SKM-1 (cell line): ENCODE data around the gene PRDM7.
"Not testable (repeated sequence)": the region's sequence is repeated elsewhere in the genome, so short reads cannot be mapped to it uniquely, and the experiment has no call there.

Experiments used
- DNase-seq: peaks from one replicate; lab custom pipeline; 2025; ENCODE audit not compliant: unreplicated experiment; lab: John Stamatoyannopoulos, UW

PRDM7 gene

DNA sequence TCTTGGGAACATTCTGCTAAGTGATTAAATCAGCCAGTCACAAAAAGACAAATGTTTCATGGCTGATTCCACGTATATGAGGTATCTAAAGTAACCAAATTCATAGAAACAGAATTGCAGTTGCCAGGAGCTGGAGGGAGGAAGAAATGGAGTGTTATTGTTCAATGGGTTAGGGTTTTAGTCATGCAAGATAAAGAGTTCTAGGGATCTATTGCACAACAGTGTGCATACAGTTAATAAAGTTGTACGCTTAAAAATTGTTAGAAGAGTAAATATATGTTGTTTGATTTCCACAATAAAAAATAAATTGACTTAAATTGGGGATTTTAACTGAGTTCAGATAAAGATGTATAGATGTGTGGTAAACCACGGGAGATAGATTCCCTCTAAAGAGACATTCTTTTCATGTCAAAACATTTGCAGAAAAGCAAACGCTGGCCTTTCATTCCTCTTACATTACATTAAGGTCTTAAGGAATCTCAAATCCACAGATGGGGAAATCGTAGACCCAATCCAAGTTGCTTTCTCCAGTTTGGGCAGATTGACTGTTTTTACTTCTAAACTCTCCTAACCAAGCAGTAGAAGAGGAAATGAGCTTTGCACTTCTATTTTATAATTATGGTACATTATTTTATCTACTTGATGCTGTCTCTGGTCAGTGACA lies 4.6 kb downstream of the PRDM7 start:
- DNase-seq: no peak

DNA sequence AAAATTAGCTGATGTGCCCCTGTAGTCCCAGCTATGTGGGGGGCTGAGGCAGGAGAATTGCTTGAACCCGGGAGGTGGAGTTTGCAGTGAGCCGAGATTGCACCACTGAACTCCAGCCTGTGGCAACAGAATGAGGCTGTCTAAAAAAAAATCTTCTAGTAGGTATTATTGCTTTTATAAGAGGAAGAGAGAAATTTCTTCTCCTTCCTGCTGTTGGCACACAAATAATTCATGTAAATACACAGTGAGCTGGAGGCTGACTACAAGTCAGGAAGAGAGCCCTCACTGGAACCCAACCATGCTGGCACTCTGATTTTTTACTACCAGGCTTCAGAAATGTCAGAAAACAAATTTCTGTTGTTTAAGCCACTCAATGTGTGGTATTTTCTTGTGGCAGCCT lies 6.7 kb downstream of the PRDM7 start:
- DNase-seq: peak; percentile 19

DNA sequence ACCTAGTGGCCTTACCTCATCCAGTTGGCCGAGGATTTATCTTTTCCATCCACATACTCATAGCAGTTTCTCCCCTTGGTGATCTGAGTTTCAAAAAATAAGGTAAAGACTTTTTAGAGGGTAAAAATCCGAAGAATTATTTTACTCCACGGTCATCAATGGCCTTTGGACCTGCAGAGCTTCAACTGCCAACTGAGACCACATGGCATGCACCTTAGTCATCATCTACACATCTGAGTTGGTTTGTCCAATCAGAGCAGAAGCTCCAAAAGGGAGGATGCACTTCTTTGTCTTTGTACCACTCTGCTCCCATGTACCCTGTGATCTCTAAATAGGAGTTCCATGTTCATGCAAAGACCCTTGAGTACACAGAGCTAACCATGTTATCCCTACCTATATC lies 15.7 kb downstream of the PRDM7 start:
- no peak for DNase-seq

DNA sequence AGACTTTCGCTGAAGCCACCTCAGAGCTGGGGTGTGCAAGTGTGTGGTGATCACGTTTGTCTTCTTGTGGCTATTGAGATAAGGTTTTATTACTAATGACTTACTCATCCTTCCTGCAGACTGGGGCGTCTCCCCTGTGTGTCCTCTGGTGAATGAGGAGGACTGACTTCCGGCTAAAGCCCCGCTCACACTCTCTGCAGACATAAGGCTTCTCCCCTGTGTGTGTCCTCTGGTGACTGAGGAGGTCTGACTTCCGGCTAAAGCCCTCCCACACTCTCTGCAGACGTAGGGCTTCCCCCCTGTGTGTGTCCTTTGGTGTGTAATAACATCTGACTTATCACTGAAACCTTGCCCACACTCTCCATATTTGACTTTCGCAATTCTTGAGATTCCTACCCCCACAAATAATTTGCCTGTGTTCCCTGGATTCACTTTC lies 19.4 kb downstream of the PRDM7 start:
- no peak for DNase-seq

DNA sequence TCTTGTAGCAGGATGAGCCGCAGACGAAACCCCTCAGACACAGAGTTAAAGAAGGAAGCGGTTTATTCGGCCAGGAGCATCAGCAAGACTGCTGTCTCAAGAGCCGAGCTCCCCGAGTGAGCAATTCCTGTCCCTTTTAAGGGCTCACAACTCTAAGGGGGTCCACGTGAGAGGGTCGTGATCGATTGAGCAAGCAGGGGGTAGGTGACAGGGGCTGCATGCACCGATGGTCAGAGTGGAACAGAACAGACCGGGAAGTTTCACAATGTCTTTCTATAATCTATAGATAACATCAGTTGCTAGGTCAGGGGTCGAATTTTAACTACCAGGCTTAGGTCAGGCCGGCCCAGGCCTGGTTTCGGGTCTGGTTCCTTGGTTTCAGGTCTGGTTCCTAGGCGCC lies 20.6 kb downstream of the PRDM7 start:
- not testable (repeated sequence) for DNase-seq

DNA sequence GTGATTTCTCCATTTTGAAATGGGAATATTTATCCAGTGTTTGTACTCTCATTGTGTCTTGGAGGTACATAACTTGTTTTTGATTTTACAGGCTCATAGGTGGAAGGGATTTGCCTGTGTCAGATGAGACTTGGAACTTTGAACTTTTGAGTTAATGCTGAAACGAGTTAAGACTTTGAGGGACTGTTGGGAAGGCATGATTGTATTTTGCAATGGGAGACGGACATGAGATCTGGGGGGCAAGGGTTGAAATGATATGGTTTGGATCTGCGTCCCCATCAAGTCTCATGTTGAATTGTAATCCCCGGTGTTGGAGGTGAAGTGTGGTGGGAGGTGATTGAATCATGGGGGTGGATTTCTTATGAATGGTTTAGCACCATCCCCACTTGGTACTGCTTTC lies 21.8 kb downstream of the PRDM7 start:
- DNase-seq: no peak

DNA sequence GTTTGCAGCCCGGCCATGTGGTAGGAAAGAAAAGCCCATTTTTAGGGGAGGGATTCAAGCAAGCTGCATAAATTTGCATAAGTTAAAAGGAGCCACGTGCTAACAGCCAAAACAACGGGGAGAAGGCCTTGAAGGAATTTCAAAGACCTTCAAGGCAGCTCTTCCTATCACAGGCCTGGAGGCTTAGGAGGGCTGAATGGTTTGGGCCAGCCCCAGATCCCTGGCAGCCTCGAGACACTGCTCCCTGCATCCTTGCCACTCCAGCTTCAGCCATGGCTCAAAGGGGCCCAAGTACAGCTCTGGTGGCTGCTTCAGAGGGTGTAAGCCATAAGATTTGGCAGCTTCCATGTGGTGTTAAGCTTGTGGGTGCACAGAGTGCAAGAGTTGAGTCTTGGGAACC lies 22.6 kb downstream of the PRDM7 start:
- no peak for DNase-seq

DNA sequence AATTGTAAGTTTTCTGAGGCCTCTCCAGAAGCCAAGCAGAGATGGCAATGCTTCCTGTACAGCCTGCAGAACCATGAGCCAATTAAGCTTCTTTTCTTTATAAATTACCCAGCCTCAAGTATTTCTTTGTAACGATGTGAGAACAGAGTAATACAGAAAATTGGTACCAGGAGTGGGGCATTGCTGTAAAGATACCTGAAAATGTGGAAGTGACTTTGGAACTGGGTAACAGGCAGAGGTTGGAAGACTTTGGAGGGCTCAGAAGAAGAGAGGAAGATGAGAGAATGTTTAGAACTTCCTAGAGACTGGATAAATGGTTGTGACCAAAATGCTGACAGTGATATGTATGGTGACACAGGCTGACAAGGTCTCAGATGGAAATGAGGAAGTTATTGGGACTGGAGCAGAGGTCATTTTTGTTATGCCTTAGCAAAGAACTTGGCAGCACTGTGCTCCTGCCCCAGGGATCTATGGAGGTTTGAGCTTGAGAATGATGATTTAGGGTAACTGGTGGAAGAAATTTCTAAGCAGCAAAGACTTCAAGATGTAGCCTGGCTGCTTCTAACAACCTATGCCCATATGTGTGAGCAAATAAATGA lies 23.1 kb downstream of the PRDM7 start:
- DNase-seq: peak; percentile 12

DNA sequence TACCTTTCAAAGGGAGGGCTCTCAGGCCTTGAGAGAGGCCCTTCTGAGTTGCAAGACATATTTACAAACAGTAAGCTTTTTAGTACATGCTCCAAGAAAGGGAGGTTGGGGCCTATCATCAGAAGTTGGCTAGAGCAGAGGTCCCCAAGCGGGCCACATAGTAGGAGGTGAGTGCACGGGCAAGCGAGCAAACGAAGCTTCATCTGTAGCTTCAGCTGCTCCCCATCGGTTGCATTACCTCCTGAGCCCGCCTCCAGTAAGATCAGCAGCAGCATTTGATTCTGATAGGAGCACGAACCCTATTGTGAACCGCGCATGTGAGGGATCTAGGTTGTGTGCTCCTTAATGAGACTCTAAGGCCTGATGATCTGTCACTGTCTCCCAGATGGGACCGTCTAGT lies 26.2 kb downstream of the PRDM7 start:
- DNase-seq: no peak

DNA sequence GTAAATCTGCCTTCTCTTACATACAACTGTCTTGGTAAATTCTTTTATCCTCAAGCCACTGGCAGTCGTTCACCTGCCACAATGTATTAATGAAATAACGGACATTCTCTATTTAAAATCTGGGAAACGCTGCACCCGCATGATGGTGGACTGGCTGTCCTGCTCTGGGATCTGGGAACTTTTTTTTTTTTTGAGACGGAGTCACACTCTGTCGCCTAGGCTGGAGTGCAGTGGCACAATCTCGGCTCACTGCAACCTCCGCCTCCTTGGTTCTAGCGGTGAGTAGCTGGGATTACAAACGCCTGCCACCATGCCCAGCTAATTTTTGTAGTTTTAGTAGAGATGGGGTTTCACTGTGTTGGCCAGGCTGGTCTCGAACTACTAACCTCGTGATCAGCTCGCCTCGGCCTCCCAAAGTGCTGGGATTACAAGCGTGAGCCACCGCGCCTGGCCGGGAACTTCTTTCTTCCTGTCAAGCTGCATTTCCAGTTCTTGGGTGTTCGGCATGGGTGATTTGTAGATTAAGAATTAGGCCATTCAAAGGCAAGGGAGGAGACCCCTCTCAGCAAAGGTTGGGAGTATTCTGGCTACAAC lies 28.3 kb downstream of the PRDM7 start:
- no peak for DNase-seq

DNA sequence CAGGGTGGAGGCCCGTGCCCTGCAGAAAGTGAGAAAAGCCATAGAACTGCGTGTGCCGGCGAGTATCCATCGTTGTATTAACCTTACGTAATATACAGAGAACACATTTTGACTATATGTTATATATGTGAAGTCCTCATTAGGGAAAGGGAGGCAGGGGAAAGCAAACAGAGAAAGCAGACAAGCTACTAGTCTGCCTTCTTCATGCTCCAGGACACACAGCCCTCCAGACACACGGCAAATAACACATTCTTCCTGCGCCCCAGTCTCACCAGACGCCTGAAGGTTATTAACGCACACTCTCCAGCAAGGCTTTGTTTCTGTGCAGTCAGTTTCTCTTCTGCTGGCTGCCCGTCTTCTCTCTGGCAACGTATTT lies 28.8 kb downstream of the PRDM7 start:
- no peak for DNase-seq

DNA sequence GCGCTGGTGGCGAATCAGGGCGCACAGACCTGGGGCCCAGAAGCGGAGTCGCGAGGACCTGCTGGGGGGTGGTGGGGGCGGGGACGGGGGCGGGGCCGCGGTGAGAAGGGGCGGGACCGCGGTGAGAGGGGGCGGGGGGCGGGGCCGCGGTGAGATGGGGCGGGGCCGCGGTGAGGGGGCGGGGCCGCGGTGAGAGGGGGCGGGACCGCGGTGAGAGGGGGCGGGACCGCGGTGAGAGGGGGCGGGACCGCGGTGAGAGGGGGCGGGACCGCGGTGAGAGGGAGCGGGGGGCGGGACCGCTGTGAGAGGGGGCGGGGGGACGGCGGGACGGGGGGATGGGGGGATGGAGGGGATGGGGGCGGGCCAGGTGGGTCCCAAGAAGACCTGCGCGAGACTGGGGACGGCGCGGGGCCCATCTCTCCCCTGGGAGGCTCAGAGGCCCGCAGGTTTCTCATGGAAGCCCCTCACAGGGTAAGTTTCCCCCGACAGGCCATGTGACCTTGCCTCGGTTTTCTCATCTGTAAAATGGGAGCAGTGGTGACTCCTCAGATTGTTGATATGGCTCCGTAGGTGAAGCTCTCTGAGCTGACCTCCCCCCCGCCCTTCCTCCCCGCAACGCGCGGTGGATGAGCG lies 29.3 kb downstream of the PRDM7 start:
- DNase-seq: no peak

DNA sequence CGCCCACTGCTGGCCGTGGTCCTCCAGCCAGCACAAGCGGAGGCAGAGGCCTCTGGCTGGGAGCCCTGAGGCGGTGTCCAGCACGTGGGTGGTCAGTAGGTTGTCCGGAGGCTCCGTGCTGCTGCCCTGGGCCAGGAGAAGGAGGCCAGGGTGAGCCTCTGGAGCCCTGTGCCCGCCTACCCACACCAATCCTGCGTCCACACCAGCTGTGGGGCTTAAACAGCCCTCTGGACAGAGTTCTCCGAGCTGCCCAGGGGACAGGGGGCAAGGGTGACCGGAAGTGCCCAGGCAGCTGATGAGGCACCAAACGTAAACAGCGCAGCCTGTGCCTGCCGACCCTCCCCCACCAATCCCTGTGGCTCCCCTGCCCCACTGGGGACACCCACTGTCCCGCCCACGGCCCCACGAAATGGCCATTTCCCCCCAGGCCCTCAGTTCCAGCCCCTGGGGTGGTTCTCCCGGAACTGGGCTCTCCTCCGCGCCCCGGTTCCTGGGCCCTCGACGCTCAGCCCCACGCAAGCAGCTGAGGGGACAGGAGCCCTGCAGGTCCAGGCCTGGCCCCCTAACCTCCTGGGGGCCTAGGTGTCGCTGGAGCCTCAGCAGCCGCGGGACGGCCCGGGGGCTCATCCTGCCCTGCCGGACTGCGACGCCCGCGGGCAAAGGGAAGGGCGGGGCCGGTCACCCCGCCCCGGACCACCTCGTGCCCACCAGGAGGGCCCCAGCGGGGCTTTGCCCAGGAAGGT lies 30.0 kb downstream of the PRDM7 start:
- DNase-seq: no peak

DNA sequence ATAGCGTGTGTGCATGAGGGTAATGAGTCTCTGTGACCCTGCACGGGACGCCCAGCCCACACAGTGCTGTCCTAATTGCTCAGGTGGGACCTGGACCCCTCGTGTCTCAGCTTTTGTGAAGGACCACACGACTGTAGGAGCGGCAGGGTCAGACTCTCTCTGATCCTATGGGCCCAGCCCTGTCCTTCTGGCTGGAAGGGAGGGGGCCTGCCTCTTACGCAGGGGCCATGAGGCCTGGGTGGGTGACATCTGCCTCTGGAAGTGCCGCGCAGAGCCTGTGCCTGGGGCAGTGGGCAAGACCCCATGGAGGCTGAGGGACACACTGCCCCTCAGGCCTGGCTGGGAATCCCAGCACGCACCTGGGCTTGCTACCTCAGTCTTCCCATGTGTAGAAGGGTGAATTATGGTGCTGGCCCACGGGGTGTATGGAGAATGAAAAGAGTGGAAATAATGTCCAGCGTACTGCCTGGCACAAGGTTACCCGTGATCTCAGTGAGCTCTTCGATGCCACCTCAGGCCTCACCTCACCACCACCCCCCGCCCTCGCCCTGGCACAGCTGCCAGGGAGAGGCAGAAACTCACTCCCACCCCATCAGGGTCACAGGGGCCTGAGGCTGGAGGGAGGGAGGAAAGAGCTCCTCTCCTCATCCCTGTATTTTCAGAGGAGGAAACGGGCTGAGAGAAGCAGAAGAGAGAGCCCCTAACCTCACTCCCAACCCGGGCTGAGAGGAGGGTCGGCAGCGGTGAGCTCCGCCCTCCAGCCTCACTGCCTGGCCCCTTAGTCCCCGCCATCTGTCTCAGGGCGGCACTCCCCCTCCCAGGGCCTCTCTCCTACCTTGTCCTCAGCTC lies 30.8 kb downstream of the PRDM7 start:
- DNase-seq: no peak

DNA sequence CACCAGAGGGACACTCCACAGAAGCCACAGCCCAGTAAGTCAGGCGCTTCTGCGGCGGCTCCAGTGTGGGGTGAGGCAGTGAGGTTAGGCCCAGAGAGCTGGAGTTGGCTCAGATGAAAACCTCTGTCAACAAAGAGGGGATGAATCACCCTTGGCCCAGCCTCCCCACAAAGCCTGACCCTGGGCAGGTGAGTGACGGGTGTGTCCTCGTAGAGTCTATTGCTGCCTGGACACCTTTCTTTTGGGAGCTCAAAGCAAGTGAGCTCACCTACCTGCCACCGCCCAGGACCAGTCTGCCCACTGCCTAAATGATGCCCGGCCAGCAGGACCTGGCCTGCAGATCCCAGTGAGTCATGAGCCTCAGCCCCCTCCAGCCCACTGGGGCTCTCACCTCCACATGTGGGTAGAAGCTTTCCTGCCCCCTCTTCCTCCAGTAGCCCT lies 33.0 kb downstream of the PRDM7 start:
- DNase-seq: no peak

DNA sequence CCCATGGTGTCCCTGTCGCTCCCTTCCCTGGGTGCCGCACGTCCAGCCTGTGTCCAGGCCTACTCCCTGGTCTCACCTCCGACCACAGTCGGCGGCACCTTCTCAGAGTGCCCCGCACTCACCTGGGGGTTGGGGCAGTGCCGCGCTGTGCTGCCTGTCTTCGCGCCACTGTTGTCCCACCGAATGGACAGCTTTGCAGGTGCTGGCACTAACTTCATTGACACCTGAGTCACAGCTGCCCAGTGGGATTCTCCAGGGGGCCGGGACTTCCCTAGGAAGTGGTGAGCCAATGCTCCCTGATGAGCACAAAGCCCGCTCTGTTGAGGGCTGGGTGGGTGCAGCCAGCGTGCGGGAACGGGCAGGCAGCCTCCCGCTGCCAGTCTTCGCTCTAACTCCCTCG lies 33.6 kb downstream of the PRDM7 start:
- DNase-seq: no peak

DNA sequence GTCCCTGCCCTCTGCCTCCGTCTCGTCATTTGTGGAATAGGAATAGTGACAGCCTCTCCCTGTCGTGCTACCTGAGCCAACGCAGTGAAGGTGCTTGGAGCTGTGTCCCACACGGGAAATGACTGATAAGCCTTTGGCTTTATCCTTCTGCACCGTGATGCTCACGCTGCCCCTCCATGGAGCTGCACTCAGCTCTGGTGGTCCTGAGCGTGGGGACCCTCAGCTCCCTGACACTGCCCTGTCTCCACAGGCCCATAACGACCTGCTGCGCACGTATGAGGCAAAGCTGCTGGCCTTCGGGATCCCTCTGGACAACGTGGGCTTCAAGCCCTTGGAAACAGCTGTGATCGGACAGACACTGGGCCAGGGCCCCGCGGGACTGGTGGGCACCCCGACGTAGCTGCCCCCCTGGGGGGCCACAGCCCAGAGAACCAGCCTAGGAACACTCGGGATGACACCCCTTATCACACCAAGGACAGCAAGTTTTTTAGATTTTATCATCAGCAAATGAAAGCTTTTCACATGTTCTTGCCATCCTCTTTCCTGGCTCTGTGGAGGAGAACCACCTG lies 34.1 kb downstream of the PRDM7 start:
- DNase-seq: no peak

DNA sequence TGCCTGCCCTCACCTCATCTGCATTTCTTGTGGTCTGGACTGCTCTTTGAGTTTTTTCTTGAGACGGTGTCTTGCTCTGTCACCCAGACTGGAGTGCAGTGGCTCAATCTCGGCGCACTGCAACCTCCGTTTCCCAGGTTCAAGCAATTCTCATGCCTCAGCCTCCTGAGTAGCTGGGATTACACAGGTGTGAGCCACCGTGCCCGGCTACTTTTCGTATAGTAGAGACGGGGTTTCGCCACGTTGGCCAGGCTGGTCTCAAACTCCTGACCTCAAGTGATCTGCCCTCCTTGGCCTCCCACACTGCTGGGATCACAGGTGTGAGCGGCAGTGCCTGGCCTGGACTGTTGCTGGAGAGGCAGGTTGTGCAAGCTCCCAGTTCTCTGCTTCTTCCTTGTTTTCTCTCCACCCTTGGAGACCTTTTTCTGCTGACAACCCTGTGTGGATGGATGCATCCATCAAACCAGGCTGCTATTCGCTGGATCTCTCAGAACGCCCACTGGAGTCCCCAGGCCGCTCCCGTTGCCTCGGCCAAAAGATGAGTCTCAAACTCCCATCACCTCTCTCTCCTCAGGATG lies 35.1 kb downstream of the PRDM7 start:
- no peak for DNase-seq

DNA sequence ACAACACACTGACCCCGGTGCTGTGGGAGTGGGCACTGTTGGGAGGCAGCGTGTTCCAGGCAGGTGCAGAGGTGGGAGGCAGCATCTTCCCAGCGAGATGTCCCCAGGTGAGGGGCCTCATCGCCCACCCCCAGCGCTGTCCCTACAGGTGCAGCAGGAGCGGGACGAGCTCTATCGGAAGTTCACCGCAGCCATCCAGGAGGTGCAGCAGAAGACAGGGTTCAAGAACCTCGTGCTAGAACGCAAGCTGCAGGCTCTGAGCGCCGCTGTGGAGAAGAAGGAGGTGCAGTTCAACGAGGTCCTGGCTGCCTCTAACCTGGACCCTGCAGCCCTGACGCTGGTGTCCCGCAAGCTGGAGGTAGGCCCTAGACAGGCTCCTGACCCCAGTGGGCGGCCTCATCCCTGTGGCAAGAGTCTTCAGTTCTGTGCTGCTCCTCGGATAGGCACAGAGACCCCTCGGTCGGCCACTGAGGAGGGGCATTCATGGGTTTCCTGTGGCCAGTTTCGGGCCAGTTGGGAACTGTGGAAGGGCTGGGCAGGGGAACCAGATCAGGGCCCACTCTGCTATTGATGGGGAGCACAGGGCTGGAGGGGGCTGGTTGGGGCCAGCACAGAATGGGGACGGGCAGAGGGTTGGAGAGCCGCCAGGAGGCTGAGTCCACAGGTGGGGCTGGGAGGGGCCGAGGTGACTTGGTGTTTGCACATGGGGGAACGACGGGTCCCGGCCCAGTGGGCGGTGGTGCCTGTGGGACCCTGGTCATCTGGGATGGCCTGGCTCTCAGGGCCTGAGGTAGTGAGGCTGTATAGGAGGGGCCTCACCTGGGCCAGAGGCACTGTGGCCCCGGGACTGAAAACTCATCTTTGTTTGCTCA lies 36.7 kb downstream of the PRDM7 start:
- DNase-seq: no peak
